SK-N-SH (cell line): ENCODE data around the gene ZNF697.

ENCODE experiments used
- RCOR1 ChIP-seq: fragments of 150-350 bp; IDR thresholded peaks from 2 replicates; pipeline ENCODE4 v1.6.1; 2017; ENCODE audit warnings: antibody characterized with exemption, low read length
- RXRA ChIP-seq: IDR thresholded peaks from 2 replicates; pipeline ENCODE4 v1.4.0; 2012; ENCODE audit warnings: low read depth, mild to moderate bottlenecking, borderline replicate concordance
- TF ChIP-seq, protein P1 (sequence below): IDR thresholded peaks from 2 replicates; pipeline ENCODE4 v1.4.0; 2012; ENCODE audit warnings: low read depth, borderline replicate concordance

DNA sequence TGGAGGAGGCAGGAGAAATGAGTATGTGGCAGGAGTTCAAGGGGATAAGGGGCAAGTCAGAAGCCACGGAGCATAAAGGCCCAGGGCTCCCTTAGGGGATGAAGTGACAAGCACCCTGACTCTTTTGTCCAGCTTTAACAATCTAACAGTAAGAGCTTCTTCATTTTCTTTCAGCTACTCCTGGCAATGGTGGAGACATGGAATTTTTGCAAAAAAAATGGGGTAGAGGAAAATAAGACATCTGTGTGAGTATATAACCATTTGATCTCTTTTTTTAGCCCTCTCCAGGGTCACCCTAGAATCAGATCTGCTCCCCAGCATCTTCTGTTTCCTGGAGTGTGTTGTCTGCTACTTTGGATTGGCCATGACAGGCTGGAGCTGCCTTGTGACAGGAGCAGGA lies 47.1 kb downstream of the ZNF697 start:
- TF ChIP-seq RCOR1 (no peak), RXRA (no peak)
- TF ChIP-seq, protein P1, sequence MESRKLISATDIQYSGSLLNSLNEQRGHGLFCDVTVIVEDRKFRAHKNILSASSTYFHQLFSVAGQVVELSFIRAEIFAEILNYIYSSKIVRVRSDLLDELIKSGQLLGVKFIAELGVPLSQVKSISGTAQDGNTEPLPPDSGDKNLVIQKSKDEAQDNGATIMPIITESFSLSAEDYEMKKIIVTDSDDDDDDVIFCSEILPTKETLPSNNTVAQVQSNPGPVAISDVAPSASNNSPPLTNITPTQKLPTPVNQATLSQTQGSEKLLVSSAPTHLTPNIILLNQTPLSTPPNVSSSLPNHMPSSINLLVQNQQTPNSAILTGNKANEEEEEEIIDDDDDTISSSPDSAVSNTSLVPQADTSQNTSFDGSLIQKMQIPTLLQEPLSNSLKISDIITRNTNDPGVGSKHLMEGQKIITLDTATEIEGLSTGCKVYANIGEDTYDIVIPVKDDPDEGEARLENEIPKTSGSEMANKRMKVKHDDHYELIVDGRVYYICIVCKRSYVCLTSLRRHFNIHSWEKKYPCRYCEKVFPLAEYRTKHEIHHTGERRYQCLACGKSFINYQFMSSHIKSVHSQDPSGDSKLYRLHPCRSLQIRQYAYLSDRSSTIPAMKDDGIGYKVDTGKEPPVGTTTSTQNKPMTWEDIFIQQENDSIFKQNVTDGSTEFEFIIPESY: no peak
